Measurements from ENCODE around the gene SCIN.

GRCh38 chr7:12570168-12570533 lies 369 bp upstream of the SCIN start:
- TF ChIP-seq POU2F2 (IDR thresholded peaks at IDR 0.05; ENCODE audit: low read depth, low read length) (no peak), POLR2A (IDR thresholded peaks at IDR 0.05; ENCODE audit: low read depth, low read length) (no peak), POLR2AphosphoS5 (IDR thresholded peaks at IDR 0.05; ENCODE audit: low read depth, low read length) (no peak), TAF1 (IDR thresholded peaks at IDR 0.05; ENCODE audit: low read depth, low read length) (no peak), SPI1 (IDR thresholded peaks at IDR 0.05; ENCODE audit: low read depth, low read length) (no peak), PAX5 (IDR thresholded peaks at IDR 0.05; ENCODE audit: insufficient read depth, low read length, severe bottlenecking) (no peak)

Measured in GM12891 (cell line).